Kidney glomerular epithelial cell (primary cell): ENCODE measurements around the gene HHEX.
"Not testable (repeated sequence)": the region's sequence is repeated elsewhere in the genome, so short reads cannot be mapped to it uniquely, and the experiment has no call there.

ENCODE experiments used
- DNase-seq: peaks from one replicate; lab custom pipeline; 2025; lab: John Stamatoyannopoulos, UW

The HHEX gene

DNA sequence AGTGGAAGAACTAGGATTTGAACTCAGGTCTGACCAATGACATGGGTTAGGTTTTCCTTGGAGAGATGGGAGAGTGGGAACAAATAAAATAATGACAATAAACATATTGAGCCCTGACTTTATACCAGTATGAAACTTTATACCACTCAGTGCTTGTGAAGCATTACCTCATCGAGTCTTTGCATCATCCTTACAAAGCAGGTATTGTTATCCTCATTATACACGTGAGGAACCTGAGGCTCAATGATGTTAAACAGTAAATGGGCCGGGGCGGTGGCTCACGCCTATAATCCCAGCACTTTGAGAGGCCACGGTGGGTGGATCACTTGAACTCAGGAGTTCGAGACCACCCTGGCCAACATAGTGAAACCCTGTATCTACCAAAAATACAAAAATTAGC lies 47.7 kb downstream of the HHEX start:
- no peak for DNase-seq

DNA sequence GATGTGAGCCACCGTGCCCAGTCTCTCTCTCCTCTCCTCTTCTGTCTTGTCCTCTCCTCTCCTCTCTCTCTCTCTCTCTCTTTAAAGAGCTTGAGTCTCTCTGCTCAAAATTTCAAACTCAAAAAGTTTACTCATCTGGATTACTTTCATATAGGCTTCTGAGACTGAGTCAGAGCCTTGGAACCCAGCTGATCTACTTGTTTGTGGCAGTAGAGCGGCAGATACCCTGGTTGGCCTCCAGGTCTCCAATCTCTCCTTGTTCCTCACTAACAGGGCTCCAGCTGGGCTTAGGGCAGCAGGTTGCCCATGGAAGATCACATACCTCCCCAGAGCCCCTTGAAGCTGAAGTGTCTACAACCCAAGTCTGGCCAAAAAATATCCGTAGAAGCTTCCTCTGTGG lies 51.0 kb downstream of the HHEX start:
- DNase-seq = no peak

DNA sequence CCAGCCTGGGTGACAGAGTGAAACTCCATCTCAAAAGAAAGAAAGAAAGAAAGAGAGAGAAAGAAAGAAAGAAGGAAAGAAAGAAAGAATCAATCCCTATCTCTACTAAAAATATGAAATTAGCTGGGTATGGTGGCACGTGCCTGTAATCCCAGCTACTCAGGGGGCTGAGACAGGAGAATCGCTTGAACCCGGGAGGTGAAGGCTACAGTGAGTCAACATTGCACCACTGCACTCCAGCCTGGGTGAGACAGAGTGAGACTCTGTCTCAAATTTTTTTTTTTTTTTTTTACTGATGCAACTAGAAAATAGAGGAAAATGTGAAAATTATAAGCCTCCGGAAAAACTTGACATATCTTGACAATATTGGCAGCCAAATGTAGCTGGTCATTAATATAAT lies 52.0 kb downstream of the HHEX start:
- not testable (repeated sequence) for DNase-seq

DNA sequence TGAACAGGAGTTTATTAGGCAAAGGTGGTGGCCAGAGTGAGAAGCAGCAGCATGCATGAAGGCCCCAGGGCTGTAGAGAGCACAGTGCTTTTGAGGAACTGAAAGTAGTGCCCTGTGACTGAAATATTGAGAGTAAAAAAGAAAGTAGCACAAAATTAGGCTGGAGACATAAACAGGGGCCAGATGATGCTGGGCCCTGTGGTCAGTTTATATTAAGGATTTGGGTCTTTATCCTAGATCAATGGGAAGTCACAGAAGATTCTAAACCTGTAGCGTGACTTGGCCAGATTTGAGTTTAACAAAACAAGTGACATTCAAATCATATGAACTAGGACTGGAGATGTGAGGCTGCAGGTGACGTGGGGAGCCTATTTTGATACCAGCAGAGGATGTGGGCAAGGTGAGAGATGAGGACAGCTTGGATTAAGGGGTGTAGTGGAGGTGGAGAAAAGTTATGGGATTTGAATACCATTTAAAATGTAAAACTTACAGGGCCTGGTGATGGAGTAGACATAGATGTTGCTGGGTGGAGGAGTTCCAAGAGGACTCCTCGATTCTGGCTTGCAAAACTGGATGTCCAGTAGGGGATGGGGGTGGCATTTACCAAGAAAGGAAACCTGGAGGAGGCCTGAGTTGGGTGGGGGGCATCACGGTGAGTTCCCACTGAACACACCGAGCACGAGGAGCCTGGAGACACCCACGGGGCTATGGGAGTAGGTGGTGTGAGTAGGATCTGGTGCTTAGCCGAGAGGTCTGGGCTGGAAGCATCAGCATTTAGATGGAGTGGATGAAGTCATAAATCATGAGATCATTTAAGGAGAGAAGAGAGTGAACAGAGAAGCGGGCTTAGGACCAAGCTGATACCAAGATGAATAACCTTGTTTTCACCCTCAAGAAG lies 52.8 kb downstream of the HHEX start:
- no peak for DNase-seq
